GM18867 (cell line): ENCODE results near the gene TSLP.

Experiments used
- ATAC-seq: cut with Tn5 transposase; IDR thresholded peaks from one replicate; pipeline ENCODE4 v1.9.1; 2021; ENCODE audit warnings: mild to moderate bottlenecking, moderate library complexity; ENCODE audit not compliant: unreplicated experiment

The TSLP gene

GRCh38 chr5:111095982-111096381, 24.5 kb downstream of the TSLP start:
- no peak for ATAC-seq

DNA sequence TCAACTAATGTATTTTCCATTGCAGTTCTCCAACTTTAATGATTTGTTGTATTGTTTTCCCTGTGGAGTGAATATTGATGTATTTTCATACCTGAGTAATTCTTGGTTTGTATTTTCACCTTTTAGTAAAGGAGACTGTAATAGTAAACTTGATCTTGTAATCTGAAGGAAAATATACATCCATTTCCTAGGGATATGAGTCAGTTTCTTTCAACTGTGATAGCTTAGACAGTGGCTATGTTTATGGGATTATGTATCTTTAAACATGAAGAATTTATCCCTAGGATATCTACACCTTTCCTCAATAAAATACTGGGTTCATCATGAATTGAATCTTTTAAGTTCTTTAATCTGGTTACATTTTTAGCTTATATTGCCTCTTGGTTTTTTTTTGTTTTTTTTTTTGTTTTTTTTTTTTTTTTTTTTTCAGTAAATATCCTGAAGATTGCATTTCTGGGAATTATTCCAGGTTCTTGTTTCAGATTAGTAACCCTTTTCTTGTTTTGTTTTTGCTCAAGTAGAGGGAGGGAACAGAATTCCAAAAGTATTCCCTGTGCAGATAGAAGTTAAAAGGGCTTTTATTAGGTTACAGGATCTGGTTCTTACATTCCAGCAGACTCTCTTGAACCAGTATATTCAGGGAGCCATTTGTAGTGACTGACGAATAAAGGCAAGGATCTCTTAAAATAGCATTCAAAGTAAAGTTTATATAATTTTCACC, 27.7 kb downstream of the TSLP start:
- no peak for ATAC-seq

DNA sequence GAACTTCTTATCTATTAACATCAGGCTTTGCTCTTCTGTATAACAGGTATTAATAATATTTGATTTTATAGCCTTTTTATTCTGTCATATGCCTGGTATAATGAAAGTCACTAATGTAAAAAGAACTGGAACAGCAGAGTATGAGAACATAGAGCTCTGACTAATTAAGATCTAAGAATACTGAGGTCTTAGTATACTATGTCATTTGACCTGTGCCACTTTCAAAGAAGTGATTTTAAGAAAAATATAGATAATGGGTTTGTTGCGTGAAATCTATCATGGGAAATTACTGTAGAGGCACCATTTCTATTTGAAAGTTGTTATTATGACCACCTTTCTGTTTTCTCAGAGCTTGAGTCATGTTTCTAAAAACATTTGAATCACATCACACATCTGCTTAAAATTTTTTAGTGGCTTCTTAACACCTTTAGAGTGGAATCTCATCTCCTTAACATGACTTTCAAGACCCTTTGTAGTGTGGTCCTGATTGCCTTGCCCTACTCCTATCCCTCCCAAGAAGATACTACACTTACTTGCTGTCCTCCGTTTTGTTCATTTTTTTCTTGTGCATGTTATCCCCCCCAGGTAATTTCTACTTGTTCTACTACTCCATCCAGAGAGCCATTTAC, 34.9 kb downstream of the TSLP start:
- no peak for ATAC-seq

DNA sequence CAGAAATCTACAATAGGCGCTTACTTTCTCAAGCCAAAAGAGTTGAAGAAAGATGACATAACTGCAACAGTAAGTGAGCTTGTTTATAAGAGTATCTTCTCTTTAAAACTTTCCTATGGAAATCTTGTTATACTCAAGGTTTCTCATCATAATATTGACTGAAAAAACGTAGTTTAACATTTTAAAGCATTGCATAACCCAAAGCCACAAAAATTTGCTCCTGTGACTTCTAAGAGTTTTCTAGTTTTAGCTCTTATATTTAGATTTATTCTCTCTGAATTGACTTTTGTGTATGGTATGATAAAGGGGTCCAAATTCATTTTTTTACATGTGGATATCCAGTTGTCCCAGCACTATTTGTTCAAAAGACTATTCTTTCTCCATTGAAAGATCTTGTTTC, 35.9 kb downstream of the TSLP start:
- no peak for ATAC-seq

DNA sequence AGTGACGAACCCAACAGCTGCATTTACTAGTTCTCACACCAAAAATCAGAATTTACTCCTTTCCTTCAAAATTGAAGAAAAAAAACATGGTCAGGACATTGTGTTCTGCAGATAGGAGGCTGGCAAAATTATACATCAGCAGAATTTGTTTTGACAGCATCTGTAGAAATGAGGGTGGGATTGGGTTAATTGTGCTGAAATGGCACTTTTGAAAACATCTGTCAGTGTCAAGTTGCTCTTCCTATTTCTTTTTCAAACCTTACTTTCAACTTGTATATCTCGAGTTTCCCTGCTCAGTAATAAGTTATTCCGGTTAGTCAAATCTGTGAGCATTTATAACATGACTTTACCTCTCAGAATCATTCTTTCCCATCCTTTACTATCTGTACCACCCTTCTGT, 40.4 kb downstream of the TSLP start:
- no peak for ATAC-seq

- no peak for ATAC-seq
Observed at GRCh38 chr5:111113678-111114077, 42.2 kb downstream of the TSLP start.

DNA sequence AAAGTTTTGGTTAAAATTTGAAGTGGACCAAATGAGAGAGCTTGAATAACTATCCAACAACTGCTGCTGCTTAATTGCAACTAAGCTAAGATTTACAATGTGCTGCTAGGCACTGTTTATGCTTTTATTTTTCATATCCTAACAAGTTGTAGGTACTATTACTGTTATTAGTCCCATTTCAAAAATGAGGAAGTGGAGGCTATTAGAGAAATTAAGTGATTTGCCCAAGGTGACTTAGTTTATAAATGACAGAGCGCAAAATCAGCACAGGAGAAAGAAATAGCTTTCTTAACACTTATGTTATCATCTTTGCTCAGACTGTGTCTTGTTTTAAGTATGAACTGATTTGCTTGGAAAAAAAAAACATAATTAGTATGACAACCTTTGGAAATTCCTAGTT, 43.7 kb downstream of the TSLP start:
- ATAC-seq = no peak

- ATAC-seq = no peak
Observed at GRCh38 chr5:111116550-111116949, 45.0 kb downstream of the TSLP start.

GRCh38 chr5:111117136-111117535, 45.6 kb downstream of the TSLP start:
- ATAC-seq = no peak

- ATAC-seq = no peak
Observed at GRCh38 chr5:111119221-111119620, 47.7 kb downstream of the TSLP start.

- ATAC-seq = no peak
Observed at GRCh38 chr5:111119856-111120255, 48.3 kb downstream of the TSLP start.

- no peak for ATAC-seq
Observed at GRCh38 chr5:111120911-111121310, 49.4 kb downstream of the TSLP start.

- ATAC-seq = no peak
Observed at GRCh38 chr5:111121926-111122325, 50.4 kb downstream of the TSLP start.

DNA sequence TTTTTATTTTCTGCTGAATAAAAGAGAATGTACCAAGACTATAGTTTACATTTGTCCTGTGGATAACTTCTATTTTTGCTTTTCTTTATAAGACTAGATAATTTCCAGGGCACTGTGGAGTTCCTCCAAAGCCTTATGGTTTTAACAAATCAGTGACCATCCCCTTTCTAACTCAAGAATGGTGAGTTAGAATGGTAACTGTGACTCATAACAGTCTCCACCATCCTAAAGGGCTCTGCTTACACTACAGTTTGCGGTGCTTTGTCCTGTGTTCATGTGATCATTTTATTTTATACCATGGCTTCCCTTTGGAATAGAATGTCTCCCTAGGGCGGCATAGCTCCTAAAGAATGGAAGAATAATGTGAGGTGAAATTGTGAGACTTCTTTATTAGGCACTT, 50.9 kb downstream of the TSLP start:
- ATAC-seq = no peak

DNA sequence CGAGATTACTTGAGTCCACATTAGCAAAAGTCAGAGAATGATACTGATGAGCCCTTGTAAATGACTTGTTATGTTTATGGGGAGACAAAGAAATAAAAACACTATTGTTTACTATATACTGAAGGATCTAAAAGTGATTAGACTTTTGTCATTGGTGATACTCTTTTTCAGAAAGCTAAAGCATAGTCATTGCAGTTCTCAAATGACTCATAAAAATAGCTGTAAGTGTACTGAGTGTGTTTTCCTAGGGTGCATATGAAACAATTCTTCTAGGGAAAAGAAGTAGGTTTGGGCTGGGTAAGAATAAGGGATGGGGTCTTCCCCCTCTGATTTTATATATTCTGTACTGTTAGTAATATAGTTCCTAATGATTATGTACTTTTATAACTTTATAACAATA, 53.3 kb downstream of the TSLP start:
- ATAC-seq = no peak

- no peak for ATAC-seq
Observed at GRCh38 chr5:111126896-111127295, 55.4 kb downstream of the TSLP start.
